NCI-H1417 treated with DMSO at 0.1 percent for 48 hours (cell line): Measurements from ENCODE around the gene SPEG.

Experiments
- DNase-seq: peaks from one replicate; lab custom pipeline; 2025; lab: John Stamatoyannopoulos, UW

SPEG gene

GRCh38 chr2:219514196-219514761, 79.6 kb downstream of the SPEG start, which contains the start of gene ASIC4:
ASIC4 (plus strand) TSS chr2:219514482; CDS start chr2:219514725, 243 bp downstream.
- no peak for DNase-seq

GRCh38 chr2:219514836-219515235, 80.2 kb downstream of the SPEG start:
- no peak for DNase-seq

DNA sequence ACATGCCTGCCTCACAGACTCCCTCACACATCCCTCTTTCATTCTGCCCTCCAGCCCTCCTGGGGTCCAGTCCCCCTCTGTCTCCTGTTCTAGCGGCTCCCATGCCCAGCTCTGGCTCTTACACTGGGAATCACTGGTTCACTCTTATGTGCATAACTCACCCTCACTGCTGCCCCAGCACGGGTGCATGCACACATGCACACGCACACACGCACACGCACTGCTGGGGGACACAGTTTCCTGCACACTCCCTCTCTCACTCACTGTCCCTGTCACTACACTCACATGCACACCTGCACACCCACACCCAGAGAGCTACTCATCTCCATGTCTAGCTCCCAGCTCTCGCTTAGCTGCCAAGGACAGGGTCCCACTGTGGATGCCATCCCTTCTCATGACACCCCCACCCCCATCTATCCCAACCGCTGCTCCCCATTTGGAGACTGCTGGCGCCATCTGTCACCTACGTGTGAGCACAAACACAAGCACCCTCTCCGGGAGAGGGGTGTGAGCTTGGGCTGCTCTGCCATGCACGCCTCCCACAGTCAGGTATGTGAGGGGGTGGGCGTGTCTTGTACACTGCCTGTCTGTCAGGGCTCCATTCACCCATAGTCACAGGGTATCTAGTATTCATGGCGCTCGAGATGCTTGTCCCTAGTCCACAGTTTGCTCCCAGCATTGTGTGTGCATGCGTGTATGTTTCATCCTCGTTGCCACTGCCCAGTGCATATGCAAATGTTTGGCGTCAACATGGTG, 81.4 kb downstream of the SPEG start:
- no peak for DNase-seq

DNA sequence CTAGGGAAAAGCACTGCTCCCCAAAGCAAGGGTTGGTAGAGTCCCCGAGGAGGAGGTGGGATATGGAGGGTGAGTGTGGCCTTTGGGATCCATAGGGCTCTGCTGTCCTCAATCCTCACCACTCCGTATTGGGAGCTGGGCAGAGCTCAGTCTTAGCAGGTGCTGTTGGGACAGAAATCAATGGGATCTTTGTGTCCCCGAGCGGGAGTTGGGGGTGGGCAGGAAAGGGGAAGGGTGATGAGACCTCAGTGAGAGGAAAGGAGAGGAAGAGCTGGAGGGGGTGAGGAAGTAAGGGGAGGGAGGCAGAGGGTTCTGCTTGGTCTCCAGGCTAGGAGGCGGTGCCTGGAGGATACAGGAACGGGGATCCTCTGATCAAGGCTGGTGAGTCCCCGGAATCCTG, 82.2 kb downstream of the SPEG start:
- no peak for DNase-seq

DNA sequence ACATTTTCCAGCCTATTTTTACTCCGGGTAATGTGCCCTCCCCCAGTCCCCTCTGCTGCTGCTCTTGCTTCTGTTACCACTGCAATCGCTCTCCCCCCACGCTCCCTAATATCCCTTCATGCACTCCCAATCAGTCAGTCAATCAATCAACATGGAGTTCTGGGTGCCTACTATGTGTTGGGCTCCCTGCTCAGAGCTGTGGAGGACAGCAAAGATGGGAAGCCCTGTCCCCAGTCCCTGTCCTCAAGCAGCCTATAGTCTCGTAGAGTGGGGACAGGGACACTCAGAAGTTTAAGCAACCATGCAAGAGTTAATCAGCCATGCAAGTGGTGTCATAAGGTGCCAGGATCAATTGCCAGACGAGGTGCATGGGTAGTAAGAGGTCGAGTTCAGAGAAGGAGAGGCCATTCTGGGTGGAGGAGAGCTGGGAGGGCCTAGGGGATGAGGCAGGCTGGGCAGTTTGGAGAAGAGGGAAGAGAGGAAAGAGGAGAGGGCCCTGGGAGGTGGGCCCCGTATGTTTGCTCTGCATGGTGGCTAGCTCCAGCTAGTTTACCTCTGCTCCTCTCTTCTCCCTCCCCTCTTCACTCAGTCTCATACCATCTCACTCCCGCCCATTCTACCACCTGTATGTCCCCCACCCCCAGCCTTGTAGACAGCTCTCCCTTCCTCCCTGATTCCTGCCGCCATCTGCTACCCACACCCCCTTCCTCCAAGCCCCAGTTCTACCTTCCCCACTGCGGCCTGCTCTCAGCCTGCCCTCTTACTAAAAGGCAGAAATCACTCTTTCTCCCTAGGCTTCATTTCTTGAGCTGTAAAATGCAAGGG, 83.5 kb downstream of the SPEG start:
- no peak for DNase-seq

DNA sequence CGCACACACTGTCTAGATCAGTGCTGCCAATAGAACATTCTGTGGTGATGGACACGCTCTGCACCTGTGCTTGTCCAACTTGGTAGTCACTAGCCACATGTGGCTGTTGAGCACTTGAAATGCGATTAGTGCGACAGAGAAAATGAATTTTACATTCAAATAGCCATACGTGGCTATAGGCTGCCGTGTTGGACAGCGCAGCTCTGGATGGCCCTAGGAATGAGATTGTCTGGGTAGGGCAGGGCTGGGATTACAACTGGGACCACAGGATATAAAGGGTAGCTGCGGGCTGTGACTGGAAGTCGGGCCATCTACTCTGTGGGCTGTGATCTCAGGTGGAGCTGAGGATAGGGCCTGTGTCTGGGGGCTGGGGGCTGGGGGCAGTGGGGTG, 84.9 kb downstream of the SPEG start:
- DNase-seq: no peak

DNA sequence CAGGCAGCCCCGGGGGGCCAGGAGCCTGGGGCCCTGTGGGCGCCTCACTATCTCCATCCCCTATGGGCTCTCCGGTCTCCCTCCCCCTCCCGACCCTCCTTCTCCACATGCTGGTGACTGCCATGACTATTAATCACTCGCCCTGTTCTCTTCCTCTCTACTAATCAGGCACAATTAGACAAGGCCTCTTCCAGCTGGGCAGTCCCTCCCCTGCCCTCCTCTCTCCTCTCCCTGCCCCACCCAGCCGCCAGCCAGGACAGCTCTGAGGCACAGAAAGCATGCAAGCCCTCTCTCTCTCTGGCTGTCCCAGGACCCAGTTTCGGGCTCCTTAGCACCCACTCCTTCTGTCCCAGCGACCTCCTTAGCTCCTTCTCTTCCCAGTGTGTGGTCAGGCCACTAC, 85.4 kb downstream of the SPEG start:
- no peak for DNase-seq

DNA sequence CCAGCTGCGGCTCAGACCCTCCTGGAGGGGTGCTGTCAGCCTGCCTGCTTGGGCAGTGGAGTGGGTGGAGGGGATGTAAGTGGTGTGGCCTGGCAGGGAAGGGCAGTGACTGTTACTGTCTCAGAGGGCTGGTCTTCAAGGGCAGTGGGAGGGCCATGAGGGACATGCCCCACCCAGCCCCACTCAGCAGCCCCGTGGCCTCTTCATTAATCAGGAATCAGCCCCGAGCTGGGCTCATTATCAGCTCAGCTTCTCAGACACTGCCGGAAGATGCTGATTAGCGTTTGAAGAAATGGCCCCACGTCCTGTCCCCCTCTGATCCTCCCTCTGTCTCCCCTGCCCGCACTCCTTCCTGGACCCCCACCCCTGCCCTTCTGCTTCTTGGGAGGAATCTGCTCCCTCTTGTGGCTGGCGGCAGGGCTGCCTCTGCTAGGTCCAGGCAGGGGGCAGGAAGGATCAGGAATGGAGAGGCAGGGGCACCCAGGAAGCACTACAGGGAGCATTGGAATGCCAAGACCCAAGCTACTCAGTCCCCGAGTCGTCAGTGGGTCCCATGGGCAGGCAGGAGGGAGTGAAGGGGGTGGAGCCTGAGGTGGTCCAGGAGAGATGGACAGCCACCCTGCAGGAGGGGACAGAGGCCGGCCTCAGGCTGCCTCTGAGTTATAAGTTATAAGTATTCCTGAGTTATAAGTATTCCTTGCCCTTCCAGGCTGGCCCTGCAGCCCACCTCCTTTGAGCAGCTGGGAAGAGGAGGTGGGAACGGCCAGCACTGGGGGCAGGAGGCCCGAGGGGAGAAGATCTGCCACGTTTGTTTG, 86.6 kb downstream of the SPEG start:
- DNase-seq: no peak

DNA sequence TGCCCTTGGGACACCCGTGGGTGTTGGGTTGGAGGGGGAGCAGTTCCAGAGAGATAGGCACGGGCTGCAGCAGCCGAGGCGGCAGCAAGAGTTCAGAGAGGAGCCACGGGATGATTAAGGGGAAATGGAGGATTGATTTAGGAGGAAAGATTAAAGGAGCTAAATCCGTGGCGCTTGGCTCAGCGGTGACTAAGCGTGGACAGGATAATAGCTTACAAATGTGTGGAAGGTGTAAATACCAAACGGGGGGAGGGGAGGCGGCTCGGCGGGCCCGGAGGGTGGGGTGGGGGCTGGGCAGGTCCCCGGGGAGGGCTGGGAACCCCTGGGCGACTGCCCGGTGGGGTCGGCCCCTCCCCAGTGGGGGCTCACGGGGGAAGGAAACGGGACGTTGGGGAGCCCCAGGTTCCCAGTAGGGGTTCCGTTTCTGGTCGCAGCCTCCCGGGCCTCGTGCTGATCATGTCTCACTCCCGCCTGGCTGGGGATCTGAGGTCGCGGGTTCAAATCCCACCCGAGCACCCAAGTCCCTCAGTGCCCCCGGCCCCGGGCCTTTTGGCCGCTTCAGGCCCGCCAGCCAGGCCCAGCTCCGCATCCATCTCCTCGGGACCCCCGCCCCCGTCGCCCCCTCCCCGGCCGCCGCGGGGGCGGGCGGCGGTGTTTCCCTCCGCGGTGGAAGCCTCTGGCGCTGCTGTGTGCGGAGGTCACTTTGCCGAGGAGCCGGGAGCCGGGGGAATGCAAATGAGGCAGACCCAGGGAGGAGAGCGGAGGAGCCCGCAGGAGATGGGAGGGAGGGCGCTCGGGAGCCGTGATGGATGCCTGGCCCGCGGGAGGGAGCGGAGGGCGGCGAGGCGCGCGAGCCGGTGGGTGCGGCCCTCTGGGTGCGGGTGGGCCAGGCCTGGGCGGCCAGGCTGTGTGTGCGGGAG, 87.7 kb downstream of the SPEG start:
- DNase-seq: no peak

- no peak for DNase-seq
Measured at GRCh38 chr2:219523031-219523671, 88.5 kb downstream of the SPEG start.

DNA sequence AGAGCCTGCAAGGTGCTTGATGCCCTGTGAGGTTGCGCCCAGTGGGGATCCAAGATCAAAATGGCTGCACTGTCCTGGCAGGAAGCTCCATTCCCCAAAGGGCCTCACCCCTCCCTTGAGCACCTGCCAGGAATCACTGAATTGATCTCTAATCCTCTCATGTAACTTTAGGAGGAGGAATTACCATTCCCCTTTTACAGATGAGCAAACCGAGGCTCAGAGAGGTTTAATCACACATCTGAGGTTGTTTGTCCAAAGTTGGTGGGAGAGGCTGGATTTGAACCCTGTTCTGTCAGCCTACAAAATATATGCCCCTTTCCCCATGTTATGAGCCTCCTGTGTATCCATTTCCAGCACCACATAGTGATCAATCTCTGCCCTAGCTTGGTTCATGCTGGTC, 90.2 kb downstream of the SPEG start:
- DNase-seq: no peak

- DNase-seq: no peak
Measured at GRCh38 chr2:219525533-219526232, 91.0 kb downstream of the SPEG start.

DNA sequence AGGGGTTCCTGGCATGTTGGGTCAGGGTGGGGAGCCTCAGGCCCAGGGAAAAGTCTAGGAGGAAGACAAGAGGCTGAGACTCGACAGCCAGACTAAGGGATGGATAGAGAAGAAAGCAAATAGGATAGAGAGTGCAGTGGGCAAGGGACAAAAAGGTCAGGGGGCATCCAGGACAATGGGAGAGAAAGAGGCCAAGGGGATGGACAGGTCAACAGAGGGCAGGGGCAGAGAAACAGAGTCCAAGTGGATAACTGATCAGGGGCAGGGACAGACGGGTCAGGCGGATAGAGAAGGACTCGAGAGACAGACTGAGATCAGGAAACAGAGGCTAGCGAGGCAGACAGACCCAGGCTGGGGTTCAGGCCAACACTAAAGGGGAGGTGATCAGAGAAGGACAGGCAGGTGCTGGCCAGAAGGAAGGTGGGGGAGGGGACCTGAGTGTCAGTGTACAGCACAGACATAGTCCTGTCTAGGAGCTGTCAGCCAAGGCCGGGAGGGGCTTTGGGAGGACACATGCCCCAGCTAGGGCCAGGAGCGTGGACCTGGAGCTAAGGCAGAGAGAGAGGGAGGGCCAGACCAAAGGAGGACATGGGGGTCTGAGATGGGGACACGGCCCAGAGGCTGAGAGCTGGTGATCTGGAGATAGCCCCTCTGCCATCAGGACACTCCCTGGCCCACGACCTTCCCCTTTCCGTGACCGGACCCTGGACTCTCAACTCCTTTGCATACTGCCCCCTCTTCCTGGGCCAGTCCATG, 91.9 kb downstream of the SPEG start:
- DNase-seq: no peak

- DNase-seq: no peak
Measured at GRCh38 chr2:219527076-219527394, 92.4 kb downstream of the SPEG start.

DNA sequence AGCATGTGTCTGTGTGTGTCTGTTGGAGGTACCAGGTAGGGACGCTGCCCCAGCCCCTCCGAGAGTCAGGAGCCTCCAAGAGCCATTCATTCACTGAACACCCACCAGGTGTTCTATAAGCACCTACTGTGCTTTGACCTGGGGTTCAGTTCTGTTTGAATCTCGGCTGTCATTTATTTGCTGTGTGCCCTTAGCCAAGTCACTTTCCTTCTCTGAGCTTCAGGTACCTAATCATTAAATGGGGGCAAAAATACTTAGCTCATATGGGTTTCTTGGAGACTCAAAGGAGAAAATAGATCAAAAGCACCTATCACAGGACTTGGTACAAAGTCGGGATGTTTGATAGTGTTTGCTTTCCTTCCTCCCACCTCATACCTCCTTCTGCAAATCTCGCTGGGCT, 92.8 kb downstream of the SPEG start:
- no peak for DNase-seq

GRCh38 chr2:219530048-219530963, 95.7 kb downstream of the SPEG start:
- no peak for DNase-seq

GRCh38 chr2:219531639-219532377, 97.2 kb downstream of the SPEG start:
- no peak for DNase-seq

GRCh38 chr2:219532378-219532649, 97.7 kb downstream of the SPEG start:
- no peak for DNase-seq
